ENCODE results near the gene SZT2. TPM values are rescaled to one million over a fixed set of nuclear protein-coding genes. Genes with fewer than 3 reads are reported as not detected.
"Not testable (repeated sequence)": the region's sequence is repeated elsewhere in the genome, so short reads cannot be mapped to it uniquely, and the experiment has no call there.

The SZT2 gene
- total RNA-seq, 1 donor from 2014 or later, result 30.0 TPM

- Histone ChIP-seq H3K4me3 (ENCODE audit: insufficient read depth, low read depth, low read length) (no peak overlapping the region), H3K4me1 (ENCODE audit: insufficient read depth, low read length) (no peaks in the 10 kb centered on the region), H3K27me3 (ENCODE audit: insufficient read depth, low read length) (no peaks in the 10 kb centered on the region), H3K9ac (ENCODE audit: low read length) (no peak overlapping the region), H2AFZ (ENCODE audit: low read depth, low read length) (no peak overlapping the region), H3K27ac (ENCODE audit: low read depth, low read length) (no peak overlapping the region), H3K9me3 (ENCODE audit: insufficient read depth, low read depth, low read length) (no peaks in the 10 kb centered on the region), H4K20me1 (ENCODE audit: insufficient read depth, low read length) (no peaks in the 10 kb centered on the region), H3K4me2 (ENCODE audit: low read length) (no peak overlapping the region), H3K79me2 (ENCODE audit: insufficient read depth, low read length) (no peaks in the 10 kb centered on the region), H3K36me3 (ENCODE audit: insufficient read depth, low read length) (no peaks in the 10 kb centered on the region)
- H3K27ac Mint-ChIP-seq (ENCODE audit: unreplicated experiment), result no peak overlapping the region
- H3K27me3 Mint-ChIP-seq (ENCODE audit: low read depth, unreplicated experiment), result no peaks in the 10 kb centered on the region
- FAIRE-seq (no peak), DNase-seq (ENCODE audit: low read depth) (no peak)
- peaks cover 10% of the 10 kb centered on the region for H3K9me3 Mint-ChIP-seq (ENCODE audit: unreplicated experiment)
- peaks cover 3% of the 10 kb centered on the region for H3K36me3 Mint-ChIP-seq (ENCODE audit: low read depth, unreplicated experiment)
- H3K4me1 Mint-ChIP-seq (ENCODE audit: low read depth, unreplicated experiment), result peaks cover 9% of the 10 kb centered on the region
- H3K4me3 Mint-ChIP-seq (ENCODE audit: unreplicated experiment), result no peak overlapping the region
- TF ChIP-seq EZH2 (IDR thresholded peaks at IDR 0.05; ENCODE audit: insufficient read depth, low read length), result no peak
- TF ChIP-seq, protein P1, sequence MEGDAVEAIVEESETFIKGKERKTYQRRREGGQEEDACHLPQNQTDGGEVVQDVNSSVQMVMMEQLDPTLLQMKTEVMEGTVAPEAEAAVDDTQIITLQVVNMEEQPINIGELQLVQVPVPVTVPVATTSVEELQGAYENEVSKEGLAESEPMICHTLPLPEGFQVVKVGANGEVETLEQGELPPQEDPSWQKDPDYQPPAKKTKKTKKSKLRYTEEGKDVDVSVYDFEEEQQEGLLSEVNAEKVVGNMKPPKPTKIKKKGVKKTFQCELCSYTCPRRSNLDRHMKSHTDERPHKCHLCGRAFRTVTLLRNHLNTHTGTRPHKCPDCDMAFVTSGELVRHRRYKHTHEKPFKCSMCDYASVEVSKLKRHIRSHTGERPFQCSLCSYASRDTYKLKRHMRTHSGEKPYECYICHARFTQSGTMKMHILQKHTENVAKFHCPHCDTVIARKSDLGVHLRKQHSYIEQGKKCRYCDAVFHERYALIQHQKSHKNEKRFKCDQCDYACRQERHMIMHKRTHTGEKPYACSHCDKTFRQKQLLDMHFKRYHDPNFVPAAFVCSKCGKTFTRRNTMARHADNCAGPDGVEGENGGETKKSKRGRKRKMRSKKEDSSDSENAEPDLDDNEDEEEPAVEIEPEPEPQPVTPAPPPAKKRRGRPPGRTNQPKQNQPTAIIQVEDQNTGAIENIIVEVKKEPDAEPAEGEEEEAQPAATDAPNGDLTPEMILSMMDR (IDR thresholded peaks at IDR 0.05; ENCODE audit: insufficient read depth, low read depth, low read length), result no peak
Measured at GRCh38 chr1:43495204-43495603, 105.5 kb downstream of the SZT2 start.

- no peaks in the 10 kb centered on the region for H3K4me1 Mint-ChIP-seq (ENCODE audit: low read depth, unreplicated experiment)
- Histone ChIP-seq H3K27ac (ENCODE audit: low read depth, low read length) (no peak overlapping the region), H3K4me1 (ENCODE audit: insufficient read depth, low read length) (no peaks in the 10 kb centered on the region), H3K27me3 (ENCODE audit: insufficient read depth, low read length) (no peaks in the 10 kb centered on the region), H3K79me2 (ENCODE audit: insufficient read depth, low read length) (no peaks in the 10 kb centered on the region), H3K4me2 (ENCODE audit: low read length) (no peak overlapping the region), H3K4me3 (ENCODE audit: insufficient read depth, low read depth, low read length) (no peak overlapping the region), H2AFZ (ENCODE audit: low read depth, low read length) (no peak overlapping the region), H3K9me3 (ENCODE audit: insufficient read depth, low read depth, low read length) (no peaks in the 10 kb centered on the region), H3K36me3 (ENCODE audit: insufficient read depth, low read length) (no peaks in the 10 kb centered on the region), H4K20me1 (ENCODE audit: insufficient read depth, low read length) (no peaks in the 10 kb centered on the region), H3K9ac (ENCODE audit: low read length) (no peak overlapping the region)
- peaks cover 8% of the 10 kb centered on the region for H3K27me3 Mint-ChIP-seq (ENCODE audit: low read depth, unreplicated experiment)
- H3K4me3 Mint-ChIP-seq (ENCODE audit: unreplicated experiment), result no peak overlapping the region
- FAIRE-seq (no peak), DNase-seq (ENCODE audit: low read depth) (no peak)
- H3K36me3 Mint-ChIP-seq (ENCODE audit: low read depth, unreplicated experiment), result no peaks in the 10 kb centered on the region
- peaks cover 3% of the 10 kb centered on the region for H3K9me3 Mint-ChIP-seq (ENCODE audit: unreplicated experiment)
- TF ChIP-seq, protein P1 (IDR thresholded peaks at IDR 0.05; ENCODE audit: insufficient read depth, low read depth, low read length), result no peak
- TF ChIP-seq EZH2 (IDR thresholded peaks at IDR 0.05; ENCODE audit: insufficient read depth, low read length), result no peak
- H3K27ac Mint-ChIP-seq (ENCODE audit: unreplicated experiment), result no peak overlapping the region
Measured at GRCh38 chr1:43499898-43500297, 110.2 kb downstream of the SZT2 start.

DNA sequence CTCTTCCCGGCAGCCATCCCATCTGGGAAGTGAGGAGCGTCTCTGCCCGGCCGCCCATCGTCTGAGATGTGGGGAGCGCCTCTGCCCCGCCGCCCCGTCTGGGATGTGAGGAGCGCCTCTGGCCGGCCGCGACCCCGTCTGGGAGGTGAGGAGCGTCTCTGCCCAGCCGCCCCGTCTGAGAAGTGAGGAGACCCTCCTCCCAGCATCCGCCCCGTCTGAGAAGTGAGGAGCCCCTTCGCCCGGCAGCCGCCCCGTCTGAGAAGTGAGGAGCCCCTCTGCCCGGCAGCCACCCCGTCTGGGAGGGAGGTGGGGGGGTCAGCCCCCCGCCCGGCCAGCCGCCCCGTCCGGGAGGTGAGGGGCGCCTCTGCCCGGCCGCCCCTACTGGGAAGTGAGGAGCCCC, 112.1 kb downstream of the SZT2 start:
- H3K4me1 ChIP-seq (ENCODE audit: insufficient read depth, low read length), result not testable (repeated sequence)

More for the DNA sequence above, 112.1 kb downstream of the SZT2 start:
- H3K4me3 ChIP-seq (ENCODE audit: insufficient read depth, low read depth, low read length); H3K27me3 ChIP-seq (ENCODE audit: insufficient read depth, low read length); H3K9ac ChIP-seq (ENCODE audit: low read length); H4K20me1 ChIP-seq (ENCODE audit: insufficient read depth, low read length); H3K27ac Mint-ChIP-seq (ENCODE audit: unreplicated experiment); DNase-seq (ENCODE audit: low read depth); H3K36me3 ChIP-seq (ENCODE audit: insufficient read depth, low read length); H3K9me3 ChIP-seq (ENCODE audit: insufficient read depth, low read depth, low read length); H3K4me2 ChIP-seq (ENCODE audit: low read length); H3K4me3 Mint-ChIP-seq (ENCODE audit: unreplicated experiment); FAIRE-seq; H2AFZ ChIP-seq (ENCODE audit: low read depth, low read length); H3K79me2 ChIP-seq (ENCODE audit: insufficient read depth, low read length); H3K27ac ChIP-seq (ENCODE audit: low read depth, low read length); H3K36me3 Mint-ChIP-seq (ENCODE audit: low read depth, unreplicated experiment); H3K9me3 Mint-ChIP-seq (ENCODE audit: unreplicated experiment); H3K4me1 Mint-ChIP-seq (ENCODE audit: low read depth, unreplicated experiment): not testable (repeated sequence)
- peaks cover 14% of the 10 kb centered on the region for H3K27me3 Mint-ChIP-seq (ENCODE audit: low read depth, unreplicated experiment)
